T-helper 1 cell (primary cell): Measurements from ENCODE around the gene PTOV1.
A peak's percentile ranks its signal among the peaks of the same experiment; 100 is the strongest.

ENCODE experiments used
- DNase-seq, 5 donors: peaks; one replicate each; pipeline ENCODE4 v3.0.0-alpha.2; 2012 to 2020

PTOV1 gene

DNA sequence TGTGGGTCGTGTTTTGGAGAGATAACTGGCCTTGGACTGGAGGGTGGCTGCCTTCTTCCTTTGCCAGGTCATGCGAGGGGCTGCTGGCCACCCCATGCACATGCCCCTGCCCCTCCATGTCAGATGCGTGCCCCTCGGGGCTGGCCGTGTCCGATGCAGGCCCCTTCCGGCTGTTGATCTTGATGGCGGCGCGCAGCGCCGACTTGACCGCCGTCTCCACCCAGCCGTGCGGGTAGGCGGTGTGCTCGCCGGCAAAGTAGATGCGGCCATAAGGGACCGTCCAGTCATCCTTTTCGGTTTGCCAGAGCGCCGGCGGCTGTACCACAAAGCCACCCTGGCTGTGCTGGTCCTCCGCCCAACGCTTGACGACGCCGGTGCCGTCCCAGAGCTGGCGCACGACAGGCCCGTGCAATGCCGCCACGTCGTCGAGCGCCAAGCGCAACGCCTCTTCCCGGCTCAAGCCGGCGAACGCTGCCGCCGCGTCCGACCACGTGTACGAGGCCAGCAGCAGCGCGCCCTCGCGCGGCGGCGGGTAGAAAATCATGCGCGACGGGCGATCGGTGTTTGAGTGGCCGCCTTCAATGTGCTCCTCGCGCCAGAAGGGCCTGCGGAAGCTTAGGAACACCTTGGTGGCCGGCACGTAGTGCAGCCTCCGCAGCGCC lies 38.9 kb downstream of the PTOV1 start:
- DNase-seq, result peak; percentile 54 to 84 (median 67)

DNA sequence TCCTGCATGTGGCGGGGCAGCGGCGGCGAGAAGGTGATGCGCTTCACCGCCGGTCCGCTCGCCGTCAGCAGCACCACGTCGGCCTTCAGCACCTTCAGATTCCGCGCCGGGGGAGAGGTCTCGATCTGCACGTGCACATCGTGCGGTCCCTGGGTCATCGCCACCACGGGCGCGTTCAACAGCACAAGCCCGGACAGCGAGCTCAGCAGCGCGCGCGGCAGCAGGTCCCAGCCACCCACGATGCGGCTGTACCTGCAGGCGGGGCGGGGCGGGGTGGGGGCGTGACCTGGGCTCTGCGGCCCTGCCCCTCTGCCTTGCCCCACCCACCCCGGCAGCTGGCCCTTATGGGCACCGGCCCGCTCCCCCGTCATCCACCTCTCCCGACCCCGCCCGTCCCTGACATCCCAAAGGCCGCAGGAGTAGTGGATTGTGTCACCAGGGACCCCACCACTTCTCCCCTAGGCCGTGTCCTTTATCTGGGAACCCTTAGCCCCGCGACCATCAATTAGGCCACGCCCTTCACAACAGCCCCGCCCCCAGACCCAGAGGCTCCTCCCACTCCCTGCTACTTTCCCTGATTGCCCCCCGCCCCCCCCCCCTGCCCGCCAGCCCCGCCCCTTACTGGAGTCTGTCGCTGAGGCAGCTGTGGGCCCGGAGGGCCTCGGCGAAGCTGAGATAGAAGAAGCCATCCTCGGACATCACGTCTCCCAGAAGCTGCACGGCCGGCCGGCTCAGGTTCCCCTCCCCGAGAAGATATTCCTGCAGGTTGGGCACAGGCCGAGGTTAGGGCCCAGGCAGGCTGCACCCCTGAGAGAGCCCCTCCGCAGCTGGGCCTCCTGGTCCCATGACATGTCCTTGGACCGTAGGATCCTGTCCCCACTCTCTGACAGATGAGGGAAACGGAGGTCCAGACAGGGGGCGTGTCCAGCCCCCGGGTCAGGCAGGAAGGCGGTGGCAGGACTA lies 39.7 kb downstream of the PTOV1 start:
- peak; percentile 58 to 73 (median 69) for DNase-seq

DNA sequence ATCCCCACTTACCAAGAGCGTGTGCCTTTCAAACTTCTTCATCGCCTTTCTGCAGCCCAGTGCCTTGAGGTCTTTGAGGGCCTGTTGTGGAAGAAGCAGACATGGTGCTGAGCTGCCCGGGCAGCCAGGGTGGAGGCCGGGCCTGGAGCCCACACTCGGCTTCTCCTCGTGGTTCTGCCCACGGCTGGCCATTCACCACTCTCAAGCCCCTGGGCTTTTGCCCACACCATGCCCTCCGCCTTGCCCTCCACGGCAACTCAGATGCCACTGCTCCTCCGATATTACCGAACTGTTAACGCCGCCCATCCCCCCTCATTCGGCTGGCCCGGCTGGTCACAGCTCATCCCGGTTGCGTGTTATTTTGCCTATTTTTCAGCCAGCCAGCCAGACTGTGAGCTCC lies 40.4 kb downstream of the PTOV1 start:
- DNase-seq, result no peak

DNA sequence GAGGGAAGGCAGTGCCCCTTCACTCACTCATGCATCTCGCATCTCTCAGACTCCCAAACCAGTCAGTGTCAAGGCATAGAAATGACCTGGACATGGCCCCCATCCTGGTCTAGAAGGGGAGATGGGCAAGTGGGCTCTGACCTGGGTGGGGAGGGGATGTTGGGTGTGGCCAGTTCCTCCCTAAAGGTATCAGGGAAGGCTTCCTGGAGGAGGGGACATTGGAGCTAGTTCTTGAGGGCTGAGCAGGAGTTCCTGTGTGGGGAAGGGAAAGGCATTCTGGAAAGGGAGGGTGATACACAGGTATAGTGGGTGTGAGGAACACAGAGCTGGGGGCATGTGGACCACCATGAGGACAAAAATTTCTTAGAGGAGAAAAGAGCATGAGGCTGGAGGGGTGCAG lies 41.8 kb downstream of the PTOV1 start:
- no peak for DNase-seq

DNA sequence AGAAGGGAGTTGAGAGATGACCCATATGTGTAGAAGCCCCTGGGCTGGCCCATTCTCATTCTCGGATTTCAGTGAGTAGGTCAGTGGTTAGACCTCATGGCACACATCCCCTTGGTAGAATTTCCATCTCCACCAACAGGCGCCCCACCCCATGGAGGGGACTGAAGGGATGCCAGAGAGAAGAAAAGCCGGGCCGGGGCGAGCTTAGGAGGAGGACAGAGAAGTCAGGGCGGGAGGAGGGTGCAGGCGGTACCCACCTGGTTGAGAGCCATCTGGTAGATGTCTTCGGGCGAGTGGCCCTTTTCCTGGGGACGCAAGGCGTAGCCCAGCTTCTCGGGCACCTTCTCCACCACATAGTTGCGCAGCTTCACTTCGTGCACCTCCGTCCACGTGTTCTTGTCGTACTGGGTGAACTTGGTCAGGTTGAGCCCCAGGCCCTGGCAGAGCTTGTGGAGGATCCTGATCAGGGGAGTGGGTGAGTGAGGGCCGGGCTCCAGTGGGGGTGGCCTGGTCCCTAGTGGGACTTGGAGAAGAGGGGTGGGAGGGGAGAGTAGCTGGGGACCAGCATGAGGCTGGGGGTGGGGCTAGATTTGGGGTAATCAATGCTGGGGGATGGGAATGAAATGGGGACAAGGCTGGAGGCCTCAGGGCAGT lies 43.2 kb downstream of the PTOV1 start:
- no peak for DNase-seq

DNA sequence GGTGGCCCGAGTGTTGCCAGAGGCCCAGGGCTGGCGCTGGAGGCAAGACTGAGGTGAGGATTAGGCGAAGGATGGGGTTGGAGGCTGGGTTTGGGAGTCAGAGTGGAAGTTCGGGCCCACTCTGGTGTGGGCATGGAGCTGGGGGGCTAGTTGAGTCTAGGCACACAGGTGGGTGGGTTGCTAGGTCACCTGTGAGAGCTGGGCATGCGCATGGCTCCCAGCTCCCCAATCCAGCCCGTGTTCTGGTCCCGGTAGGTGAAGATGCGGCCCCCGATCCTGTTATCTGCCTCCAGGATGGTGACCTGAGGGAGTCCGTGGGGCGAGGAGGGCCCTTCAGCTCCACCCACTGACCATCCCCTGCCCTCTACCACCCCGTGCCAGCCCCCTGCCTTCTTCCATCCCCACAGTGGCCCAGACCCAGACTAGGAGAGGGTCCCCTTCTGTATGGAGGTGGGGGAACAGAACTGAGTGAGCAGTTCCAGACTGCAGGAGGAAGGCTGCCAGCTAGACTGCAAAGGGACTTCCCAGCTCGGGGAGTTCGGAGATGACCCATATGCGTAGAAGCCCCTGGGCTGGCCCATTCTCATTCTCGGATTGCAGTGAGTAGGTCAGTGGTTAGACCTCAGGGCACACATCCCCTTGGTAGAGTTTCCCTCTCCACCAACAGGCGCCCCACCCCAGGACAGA lies 44.1 kb downstream of the PTOV1 start:
- peak in 1 of 5 donors; percentile 32 for DNase-seq

DNA sequence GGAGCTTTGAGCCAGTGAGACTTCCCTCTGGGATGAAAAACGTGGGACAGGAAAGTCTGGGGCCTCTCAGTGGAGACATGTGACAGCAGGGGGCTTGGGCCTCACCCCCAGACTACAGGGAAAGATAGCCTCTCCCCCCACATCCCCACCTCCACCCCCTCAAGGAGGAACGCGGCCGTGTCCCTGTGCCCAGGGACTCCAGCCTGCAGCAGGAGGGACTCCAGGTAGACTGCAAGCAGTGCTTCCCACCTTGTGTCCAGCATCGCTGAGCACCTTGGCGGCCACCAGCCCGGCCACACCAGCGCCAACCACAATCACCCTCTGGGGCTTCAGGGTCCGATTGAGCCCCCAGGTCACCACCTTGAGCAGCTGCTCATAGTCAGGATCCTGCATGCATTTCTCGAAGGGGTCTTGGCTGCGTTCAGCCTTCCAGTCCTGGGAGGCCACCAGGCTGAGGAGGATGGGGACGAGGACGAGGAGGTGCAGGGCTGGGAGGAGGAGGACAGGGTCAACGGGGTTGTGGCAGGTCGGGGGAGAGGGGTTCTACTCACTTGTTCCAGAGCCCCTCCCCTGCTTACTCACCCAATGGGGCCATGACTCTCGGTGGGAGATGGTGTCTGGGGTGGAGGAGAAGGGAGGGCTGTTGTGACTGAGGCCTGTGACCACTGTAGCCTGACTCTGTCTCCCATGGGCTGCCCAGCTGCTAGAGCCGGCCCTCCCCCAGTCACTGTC lies 44.8 kb downstream of the PTOV1 start:
- no peak for DNase-seq

DNA sequence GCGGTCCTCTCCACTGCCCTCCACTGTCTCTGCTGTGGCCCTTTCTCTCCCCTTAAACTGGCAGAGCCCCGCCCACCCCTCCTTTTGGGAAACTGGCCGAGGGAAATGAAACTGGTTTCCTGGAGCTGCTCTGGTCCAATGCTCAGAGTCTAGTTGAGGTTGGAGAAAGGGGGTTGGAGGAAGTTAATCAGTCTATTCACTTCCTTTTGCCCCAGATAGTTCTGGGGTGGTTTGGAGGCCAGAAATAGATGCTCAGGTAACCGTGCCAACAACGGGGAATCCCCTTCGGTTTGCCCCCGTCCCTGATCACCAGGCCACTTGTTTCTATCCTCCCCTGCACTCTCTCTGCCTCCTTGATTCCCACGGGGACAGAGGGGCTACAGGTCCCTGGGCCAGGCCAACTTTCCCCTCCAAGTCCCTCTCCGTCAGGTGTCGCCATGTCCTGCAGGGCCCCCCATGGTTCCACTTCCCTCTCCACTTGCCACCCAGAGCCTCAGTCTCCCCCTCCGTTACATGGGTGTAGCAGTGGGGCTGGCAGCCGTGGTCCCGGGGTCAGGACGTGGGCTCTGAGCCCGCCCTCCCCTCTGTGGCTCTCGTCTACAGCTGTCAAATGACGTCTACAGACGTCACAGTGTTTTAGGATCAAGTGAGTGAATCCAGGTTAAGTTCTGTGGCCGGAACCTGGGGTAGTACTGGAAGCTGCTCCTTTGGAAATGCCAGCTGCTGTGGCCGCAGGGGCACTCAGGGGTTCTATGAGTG lies 46.1 kb downstream of the PTOV1 start, which contains the start of gene IL4I1:
Gene IL4I1 (minus strand): TSS at position 25 of the 759 bp plus-strand sequence. CDS start 727 bp downstream, outside the sequence.
- DNase-seq, result peak; percentile 39 to 79 (median 64)

DNA sequence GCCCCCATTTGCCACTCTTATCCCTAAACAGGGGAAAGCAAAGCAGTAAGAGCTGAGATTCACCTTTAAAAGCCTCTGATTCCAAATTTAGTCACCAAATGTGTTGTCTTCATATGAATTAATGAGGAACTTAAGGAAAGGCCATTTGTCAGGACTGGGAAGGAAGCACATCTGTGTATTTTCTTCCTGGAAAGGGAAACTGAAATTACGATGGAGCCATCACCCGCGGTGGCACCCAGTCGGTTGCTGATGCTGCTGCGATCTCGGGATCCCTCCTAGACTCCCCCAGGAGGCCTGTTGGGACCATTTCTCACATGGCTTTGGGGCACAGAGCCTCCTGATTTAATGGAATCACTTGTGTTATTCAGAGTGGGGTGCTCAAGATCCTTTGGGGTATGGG lies 53.2 kb downstream of the PTOV1 start:
- no peak for DNase-seq

DNA sequence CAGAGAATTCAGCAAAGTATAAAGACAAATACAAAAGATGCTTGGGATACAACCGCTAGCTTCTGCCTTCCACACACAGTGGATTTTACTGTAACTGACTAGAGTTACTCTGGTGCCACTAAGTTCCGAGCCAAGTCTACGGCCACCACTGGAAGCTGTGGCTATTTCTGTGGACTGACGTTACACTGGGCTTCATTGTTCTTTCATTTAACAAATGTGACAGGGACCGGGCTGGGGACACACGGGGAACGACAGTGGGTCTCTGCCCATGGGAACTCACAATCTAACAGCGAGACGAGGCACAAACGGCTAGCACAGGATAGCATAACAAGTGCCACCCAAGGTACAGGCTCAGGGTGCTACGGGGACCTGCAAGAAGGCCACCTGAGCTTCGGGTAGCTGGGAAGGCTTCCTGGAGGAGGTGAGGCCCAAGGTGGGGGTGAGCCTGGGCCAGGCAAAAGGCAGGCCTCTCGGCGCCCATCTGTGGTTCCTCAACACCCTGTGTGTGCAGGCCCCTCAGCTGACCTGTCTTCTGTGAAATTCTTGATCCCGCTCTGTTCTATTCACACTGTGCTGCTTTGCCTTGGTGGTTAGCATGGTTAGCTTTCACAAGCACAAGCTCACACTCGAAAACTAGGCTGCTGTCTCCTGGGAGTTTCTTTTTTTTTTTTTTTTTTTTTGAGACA lies 56.1 kb downstream of the PTOV1 start:
- no peak for DNase-seq

DNA sequence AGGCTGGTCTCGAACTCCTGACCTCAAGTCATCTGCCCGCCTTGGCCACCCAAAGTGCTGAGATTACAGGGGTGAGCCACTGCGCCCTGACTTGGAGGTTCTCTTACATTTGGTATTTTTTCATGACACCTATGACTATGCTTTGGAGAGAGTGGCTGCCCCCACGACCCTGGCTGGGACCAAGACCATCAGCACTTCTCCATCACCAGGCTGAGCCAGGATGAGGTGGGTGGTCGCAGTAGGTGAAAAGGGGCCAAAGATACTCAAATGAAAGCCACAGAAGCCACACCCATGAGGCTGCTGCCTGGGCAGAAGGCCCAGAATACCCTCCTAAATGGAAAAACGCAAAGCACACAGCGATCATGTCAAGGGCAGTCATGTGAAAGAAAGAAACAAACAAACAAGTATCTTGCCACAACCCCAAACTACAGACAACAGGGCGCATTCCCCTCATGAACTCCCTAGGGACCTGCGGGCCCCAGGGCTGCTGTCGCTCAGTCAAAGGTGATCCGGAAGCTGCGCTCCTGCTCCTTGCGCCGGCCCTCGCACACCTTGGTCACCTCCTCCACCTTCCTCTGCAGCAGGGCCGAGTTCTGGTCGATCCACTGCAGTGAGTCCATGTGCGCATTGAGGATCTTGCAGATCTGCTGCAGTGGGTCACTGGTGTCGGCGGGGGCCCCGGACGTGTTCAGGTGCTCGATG lies 56.9 kb downstream of the PTOV1 start:
- no peak for DNase-seq

DNA sequence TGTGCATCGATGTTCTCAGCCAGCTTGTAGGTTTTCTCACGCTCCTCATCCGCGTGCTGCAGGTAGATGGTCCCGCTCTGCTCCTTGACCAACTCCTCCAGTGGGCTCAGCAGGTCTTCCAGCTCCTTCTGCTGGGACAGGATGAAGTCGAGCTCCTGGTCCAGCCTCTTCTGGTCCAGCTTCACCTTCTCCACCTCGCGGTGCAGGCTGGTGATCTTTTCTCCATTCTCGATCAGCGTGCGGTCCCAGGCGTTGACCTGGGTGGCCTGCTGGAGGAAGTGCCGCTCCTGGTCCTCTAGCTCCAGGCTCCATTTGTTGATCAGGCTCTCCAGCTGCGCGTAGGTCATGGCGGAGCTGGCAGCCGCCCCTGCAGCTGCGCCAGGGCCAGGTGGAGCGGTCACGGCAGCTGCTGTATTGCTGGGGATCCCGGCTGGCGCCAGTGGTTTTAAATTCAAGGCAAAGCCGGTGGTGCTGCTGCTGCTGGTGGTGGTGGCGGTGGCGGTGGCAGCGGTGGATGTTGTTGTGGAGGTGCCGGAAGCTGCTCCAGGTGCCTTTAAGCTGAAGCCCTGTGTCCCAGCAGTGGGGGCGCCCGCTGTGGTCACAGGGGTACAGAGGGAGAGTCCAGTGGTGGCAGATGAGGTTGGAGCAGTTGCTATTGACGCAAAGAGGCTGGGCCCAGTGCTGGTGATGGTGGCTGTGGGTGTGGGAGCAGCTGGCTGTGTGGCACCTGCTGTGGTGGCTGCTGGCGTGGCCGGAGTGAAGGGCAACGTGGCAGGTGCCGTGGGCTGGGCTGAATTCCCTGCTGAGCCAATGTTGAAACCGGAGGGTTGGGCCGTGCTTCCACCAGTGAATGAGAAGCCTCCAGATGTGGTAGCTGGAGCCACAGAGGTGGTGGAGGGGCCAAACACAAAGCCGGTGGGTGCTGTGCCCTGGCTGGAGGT lies 57.8 kb downstream of the PTOV1 start:
- no peak for DNase-seq

DNA sequence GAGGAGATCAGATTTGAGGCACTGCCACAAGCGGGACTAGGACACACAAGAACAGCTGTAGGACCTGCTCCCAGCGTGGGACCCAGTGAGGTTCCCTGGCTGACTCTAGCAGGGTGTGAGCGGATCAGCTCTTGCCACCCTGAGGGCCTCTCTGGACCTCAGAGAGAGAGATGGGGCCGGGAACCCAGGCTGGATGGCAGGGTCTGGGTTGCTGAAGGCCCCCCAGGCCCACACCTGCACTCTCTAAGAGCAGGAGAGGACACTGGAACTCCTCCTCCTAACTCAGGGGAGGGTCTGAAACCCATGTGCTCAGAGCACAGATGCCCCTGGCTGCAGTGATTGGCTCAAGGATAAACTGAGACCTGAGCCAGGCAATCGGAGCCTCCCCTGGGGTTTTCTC lies 59.2 kb downstream of the PTOV1 start:
- no peak for DNase-seq
